ENCODE data around the gene ANGPTL7.
"Not testable (repeated sequence)": the region's sequence is repeated elsewhere in the genome, so short reads cannot be mapped to it uniquely, and the experiment has no call there.

DNA sequence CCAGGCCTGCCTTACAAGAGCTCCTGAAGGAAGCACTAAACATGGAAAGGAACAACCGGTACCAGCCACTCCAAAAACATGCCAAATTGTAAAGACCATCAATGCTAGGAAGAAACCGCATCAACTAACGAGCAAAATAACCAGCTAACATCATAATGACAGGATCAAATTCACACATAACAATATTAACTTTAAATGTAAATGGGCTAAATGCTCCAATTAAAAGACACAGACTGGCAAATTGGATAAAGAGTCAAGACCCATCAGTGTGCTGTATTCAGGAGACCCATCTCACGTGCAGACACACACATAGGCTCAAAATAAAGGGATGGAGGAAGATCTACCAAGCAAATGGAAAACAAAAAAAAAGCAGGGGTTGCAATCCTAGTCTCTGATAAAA, 26.4 kb upstream of the ANGPTL7 start:
- TF ChIP-seq POLR2A (IDR thresholded peaks at IDR 0.05) = not testable (repeated sequence)
- TF ChIP-seq, protein P1, sequence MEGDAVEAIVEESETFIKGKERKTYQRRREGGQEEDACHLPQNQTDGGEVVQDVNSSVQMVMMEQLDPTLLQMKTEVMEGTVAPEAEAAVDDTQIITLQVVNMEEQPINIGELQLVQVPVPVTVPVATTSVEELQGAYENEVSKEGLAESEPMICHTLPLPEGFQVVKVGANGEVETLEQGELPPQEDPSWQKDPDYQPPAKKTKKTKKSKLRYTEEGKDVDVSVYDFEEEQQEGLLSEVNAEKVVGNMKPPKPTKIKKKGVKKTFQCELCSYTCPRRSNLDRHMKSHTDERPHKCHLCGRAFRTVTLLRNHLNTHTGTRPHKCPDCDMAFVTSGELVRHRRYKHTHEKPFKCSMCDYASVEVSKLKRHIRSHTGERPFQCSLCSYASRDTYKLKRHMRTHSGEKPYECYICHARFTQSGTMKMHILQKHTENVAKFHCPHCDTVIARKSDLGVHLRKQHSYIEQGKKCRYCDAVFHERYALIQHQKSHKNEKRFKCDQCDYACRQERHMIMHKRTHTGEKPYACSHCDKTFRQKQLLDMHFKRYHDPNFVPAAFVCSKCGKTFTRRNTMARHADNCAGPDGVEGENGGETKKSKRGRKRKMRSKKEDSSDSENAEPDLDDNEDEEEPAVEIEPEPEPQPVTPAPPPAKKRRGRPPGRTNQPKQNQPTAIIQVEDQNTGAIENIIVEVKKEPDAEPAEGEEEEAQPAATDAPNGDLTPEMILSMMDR (IDR thresholded peaks at IDR 0.05) = not testable (repeated sequence)
